Neutrophil (primary cell): ENCODE data around the gene PSG2.
"Not testable (repeated sequence)": the region's sequence is repeated elsewhere in the genome, so short reads cannot be mapped to it uniquely, and the experiment has no call there.

Source experiments
- H3K27ac ChIP-seq: fragments of 200-600 bp; sonication (generic); 2 replicates; pipeline ENCODE4 v1.5.1; 2016; ENCODE audit warnings: mild to moderate bottlenecking, moderate library complexity
- H3K27me3 ChIP-seq: fragments of 200-600 bp; sonication (generic); 2 replicates; pipeline ENCODE4 v1.6.0; 2016; ENCODE audit warnings: mild to moderate bottlenecking
- H3K36me3 ChIP-seq: fragments of 200-600 bp; sonication (generic); 2 replicates; pipeline ENCODE4 v1.5.1; 2017
- H3K4me1 ChIP-seq, 2 experiments: fragments of 200-600 bp in 1 of 2; sonication (generic) in 1 of 2; 1 replicate in 1 of 2; 2 replicates in 1 of 2; pipeline versions ENCODE4 v1.5.1 to v1.6.1; 2013 to 2016; ENCODE audit warnings: low read depth in 1 of 2, low read length in 1 of 2, mild to moderate bottlenecking in 1 of 2, moderate library complexity in 1 of 2; ENCODE audit not compliant: control insufficient read depth in 1 of 2, insufficient read depth in 1 of 2
- H3K4me3 ChIP-seq, 2 experiments: fragments of 200-600 bp in 1 of 2; sonication (generic) in 1 of 2; 1 replicate in 1 of 2; 2 replicates in 1 of 2; pipeline ENCODE4 v1.5.1; 2013 to 2016; ENCODE audit warnings: low read depth in 1 of 2, low read length in 1 of 2, mild to moderate bottlenecking in 1 of 2, moderate library complexity in 1 of 2
- H3K9me3 ChIP-seq: fragments of 200-600 bp; sonication (generic); 2 replicates; pipeline ENCODE4 v1.5.1; 2016
- CTCF ChIP-seq: fragments of 200-600 bp; sonication (generic); IDR thresholded peaks from 2 replicates; pipeline ENCODE4 v1.5.1; 2016; ENCODE audit warnings: antibody characterized with exemption

Gene PSG2

GRCh38 chr19:43078311-43078710 lies 4.2 kb downstream of the PSG2 start:
- H3K27ac ChIP-seq = no peak overlapping the region
- H3K9me3 ChIP-seq = no peaks in the 10 kb centered on the region
- H3K4me1 ChIP-seq = no peaks in the 10 kb centered on the region
- no peak for TF ChIP-seq CTCF
- H3K27me3 ChIP-seq = no peaks in the 10 kb centered on the region
- H3K4me3 ChIP-seq = no peak overlapping the region
- H3K36me3 ChIP-seq = no peaks in the 10 kb centered on the region

- not testable (repeated sequence) for H3K27me3 ChIP-seq, H3K27ac ChIP-seq, H3K36me3 ChIP-seq, H3K9me3 ChIP-seq, H3K4me3 ChIP-seq, H3K4me1 ChIP-seq
These were observed 4.6 kb downstream of the PSG2 start for GRCh38 chr19:43077881-43078280.

- not testable (repeated sequence) for H3K9me3 ChIP-seq, H3K27me3 ChIP-seq, H3K36me3 ChIP-seq, H3K27ac ChIP-seq, H3K4me3 ChIP-seq, H3K4me1 ChIP-seq
These were observed 20.1 kb downstream of the PSG2 start for GRCh38 chr19:43062418-43062817.

- not testable (repeated sequence) for H3K36me3 ChIP-seq, H3K4me3 ChIP-seq, H3K27ac ChIP-seq, H3K9me3 ChIP-seq, H3K4me1 ChIP-seq, H3K27me3 ChIP-seq
These were observed 21.2 kb downstream of the PSG2 start for GRCh38 chr19:43061326-43061725.

- not testable (repeated sequence) for H3K9me3 ChIP-seq, H3K27me3 ChIP-seq, H3K4me3 ChIP-seq, H3K27ac ChIP-seq, H3K4me1 ChIP-seq, H3K36me3 ChIP-seq
These were observed 22.2 kb downstream of the PSG2 start for GRCh38 chr19:43060254-43060653.

GRCh38 chr19:43059482-43059881 lies 23.0 kb downstream of the PSG2 start:
- not testable (repeated sequence) for H3K4me3 ChIP-seq, H3K36me3 ChIP-seq, H3K4me1 ChIP-seq, H3K27ac ChIP-seq, H3K9me3 ChIP-seq, H3K27me3 ChIP-seq

- not testable (repeated sequence) for H3K36me3 ChIP-seq, H3K27me3 ChIP-seq, H3K9me3 ChIP-seq, H3K4me1 ChIP-seq, H3K4me3 ChIP-seq, H3K27ac ChIP-seq
These were observed 24.1 kb downstream of the PSG2 start for GRCh38 chr19:43058440-43058839.

- not testable (repeated sequence) for H3K27me3 ChIP-seq, H3K4me1 ChIP-seq, H3K36me3 ChIP-seq, H3K9me3 ChIP-seq, H3K4me3 ChIP-seq, H3K27ac ChIP-seq
These were observed 34.5 kb downstream of the PSG2 start for GRCh38 chr19:43047966-43048365.

- H3K27ac ChIP-seq, H3K27me3 ChIP-seq, H3K4me1 ChIP-seq: not testable (repeated sequence)
These were observed 35.9 kb downstream of the PSG2 start for GRCh38 chr19:43046578-43046977.

GRCh38 chr19:43043492-43044180 lies 38.9 kb downstream of the PSG2 start:
- H3K4me1 ChIP-seq, H3K27me3 ChIP-seq, H3K9me3 ChIP-seq, H3K4me3 ChIP-seq, H3K36me3 ChIP-seq, H3K27ac ChIP-seq: not testable (repeated sequence)

More at GRCh38 chr19:43046578-43046977, 35.9 kb downstream of the PSG2 start:
- not testable (repeated sequence) for H3K9me3 ChIP-seq, H3K4me3 ChIP-seq, H3K36me3 ChIP-seq

GRCh38 chr19:43031645-43032044 lies 50.9 kb downstream of the PSG2 start:
- not testable (repeated sequence) for H3K36me3 ChIP-seq, H3K4me3 ChIP-seq, H3K27ac ChIP-seq, H3K9me3 ChIP-seq, H3K27me3 ChIP-seq, H3K4me1 ChIP-seq
